ENCODE results near the gene ZBTB22.
"Not testable (repeated sequence)": the region's sequence is repeated elsewhere in the genome, so short reads cannot be mapped to it uniquely, and the experiment has no call there.

ZBTB22 gene

GRCh38 chr6:33277663-33278391, 39.7 kb downstream of the ZBTB22 start:
- no peak for DNase-seq

DNA sequence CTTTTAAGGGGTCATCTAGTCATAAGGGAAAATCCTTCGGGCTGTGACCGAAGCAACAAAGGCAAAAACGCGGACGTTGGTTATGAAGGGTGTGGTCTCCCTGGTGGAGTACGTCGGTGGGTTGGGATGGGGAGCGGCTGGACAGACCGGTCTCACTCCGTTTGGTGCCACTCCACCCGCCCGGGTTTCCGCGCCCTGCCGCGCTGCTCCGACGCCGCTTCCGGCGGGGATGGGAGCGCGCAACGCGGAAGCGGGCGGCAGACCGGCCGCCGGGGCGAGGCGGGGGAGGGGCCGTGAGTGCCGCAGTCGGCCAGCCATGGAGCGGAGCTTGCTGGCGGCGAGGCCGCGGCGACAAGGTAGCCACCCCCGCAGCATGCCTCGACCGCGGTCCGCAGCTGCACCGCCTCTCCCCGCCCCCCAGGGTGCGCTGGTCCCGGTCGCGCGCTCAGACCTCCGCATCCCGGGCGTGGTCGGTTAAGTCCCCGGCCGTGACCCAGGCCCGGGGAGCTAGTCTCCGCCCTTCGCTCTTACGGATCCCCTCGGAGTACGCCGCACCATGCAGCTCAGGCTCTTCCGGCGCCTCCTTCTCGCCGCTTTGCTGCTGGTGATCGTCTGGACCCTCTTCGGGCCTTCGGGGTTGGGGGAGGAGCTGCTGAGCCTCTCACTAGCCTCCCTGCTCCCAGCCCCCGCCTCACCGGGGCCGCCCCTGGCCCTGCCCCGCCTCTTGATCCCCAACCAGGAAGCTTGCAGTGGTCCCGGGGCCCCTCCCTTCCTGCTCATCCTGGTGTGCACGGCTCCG, 40.5 kb downstream of the ZBTB22 start, which contains the start of gene B3GALT4:
TSS of gene B3GALT4 (plus strand) at position 260 of the 799 bp plus-strand sequence. CDS start at position 557, 297 bp downstream.
- DNase-seq, result peak; percentile 82 to 84

DNA sequence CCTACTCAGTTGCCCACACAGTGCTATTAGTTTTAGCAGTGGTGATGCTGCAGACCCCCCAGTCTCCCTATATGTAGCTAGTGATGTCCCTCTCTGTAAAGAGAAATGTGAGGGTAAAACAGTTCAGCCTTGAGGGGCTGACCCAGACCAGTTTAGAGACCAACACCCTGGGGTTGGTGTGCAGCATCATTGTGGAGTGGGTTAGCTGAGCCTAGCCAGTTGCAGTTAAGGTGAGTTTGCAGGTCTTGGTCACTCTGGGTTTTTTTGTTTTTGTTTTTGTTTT, 41.0 kb downstream of the ZBTB22 start:
- no peak for DNase-seq

- DNase-seq, result not testable (repeated sequence)
These were observed 41.6 kb downstream of the ZBTB22 start for GRCh38 chr6:33275795-33276580.

DNA sequence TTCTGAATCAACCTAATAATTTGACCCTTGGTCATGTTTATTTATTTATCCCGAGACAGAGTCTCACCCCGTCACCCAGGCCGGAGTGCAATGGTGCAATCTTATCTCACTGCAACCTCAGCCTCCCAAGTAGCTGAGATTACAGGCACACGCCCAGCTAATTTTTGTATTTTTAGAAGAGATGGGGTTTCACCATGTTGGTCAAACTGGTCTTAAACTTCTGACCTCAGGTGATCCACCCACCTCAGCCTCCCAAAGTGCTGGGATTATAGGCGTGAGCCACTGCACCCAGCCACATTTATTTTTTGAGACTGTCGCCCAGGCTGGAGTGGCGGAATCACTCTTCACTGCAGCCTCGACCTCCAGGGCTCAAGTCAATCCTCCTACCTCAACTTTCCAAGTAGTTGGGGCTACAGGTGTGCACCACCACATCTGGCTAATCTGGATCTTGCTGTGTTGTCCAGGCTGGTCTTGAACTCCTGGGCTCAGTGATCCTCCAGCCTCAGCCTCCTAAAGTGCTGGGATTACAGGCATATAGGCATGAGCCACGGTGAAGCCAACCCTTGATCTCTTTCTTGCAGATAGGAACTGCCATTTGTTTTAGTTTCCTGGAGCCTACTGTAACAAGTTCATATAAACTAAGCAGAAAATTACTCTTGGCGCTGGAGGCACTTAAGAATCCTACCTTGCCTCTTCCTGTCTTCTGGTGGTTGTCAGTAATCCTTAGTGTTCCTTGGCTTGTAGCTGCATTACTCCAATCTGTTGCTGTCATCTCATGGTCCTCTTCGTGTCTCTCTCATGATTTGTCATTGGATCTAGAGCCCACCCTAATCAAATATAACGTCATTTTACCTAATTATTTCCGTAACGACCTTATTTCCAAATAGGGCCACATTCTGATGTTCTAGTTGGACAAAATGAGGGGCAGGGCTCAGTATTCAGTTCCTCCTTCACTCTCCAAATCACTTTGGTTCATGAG, 43.3 kb downstream of the ZBTB22 start:
- no peak for DNase-seq

- DNase-seq, result no peak
These were observed 44.2 kb downstream of the ZBTB22 start for GRCh38 chr6:33273129-33273923.

DNA sequence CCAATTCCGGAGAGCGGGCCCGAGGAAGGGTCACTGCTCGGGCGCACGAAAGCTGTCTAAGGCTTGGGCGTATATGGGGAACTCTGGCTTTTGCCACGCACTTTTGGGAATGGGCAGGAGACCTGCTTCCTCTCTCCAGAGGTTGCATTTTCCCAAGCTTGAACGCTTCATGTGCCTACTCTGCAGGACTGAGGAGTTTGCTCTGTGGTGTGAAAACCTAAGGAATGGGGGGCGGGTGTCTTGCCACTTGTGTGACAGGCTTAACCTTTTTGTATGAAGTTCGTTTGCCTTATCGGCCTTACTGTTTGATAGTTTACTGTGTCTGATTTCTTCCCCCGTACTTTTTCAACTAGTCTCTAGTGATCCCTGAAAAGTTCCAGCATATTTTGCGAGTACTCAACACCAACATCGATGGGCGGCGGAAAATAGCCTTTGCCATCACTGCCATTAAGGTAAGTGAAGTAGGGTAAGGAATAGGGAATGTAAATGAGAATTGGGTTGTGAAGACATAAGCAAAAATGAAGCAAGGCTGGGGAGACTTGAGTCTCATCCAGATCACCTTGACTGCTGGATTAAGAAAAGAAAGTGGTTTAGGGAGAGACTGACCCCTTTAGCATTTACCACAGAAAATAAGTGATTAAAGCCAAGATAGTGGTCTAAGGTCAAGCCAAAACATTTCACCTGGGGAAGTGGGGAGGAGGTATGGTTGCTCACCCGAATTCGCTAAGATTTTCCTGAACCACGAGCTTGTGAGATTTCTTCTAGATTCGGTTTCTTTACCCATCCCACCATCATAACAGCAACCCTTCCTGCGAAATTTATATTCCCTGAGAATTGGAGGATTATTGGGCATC, 45.0 kb downstream of the ZBTB22 start:
- DNase-seq, result no peak

DNA sequence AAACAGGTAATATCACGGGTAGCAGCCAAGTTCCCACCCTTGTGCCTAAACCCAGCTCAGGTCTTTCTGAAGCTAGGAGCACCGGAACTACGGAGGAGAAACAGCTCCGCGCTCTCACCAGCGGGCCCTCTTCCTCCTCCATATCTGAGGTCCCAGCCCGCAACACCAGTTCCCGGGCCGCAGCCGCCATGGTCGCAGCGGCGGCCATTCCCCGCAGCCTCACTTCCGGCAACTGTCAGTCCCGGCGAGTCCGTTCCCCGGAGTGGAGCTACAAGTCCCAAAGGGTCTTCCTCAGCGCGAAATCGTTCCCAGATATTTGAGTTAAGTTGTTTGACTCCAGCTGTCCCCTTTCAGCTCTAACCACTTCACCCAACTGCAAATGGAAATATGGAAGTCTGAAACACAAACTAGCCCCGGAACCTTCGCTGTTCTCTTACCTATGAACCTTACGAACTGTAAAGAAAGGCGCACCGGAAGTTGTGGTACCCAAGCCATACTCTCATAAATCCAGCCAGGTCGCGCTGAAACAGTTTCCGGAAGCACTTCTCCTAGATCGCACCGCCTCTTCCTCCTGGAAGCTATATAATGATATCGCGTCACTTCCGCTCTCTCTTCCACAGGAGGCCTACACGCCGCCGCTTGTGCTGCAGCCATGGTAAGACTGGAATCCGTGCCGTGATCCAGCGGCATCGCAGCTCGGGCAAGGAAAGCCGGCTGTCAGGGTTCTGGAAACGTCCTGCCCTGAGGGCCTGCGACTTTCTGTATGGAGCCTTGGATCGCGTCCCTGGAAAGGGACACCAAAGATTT, 45.9 kb downstream of the ZBTB22 start, which contains the start of the genes RPS18 and VPS52:
TSS of gene RPS18 (plus strand) at position 608 of the 807 bp plus-strand sequence. CDS start at position 653, 45 bp downstream.
TSS of gene VPS52 (minus strand) at position 409 of the 807 bp plus-strand sequence. CDS start at position 208, 201 bp downstream.
- peak; percentile 94 for DNase-seq

DNA sequence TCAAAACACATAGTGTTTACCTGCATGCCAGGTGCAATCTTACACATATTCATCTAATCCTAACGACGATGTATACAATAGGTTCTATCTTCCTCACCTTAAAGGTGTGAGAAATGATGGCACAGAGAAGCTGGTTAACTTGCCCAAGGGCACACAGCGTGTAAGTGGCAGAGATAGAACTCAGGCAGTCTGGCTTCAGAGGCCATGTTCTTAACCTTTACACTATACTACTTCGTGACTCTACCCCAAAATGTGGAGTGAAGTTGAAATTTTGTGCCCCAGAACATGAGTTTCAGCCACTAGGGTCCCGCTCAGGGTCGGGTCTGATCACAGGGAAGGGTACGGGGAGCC, 46.5 kb downstream of the ZBTB22 start:
- DNase-seq, result no peak
